ENCODE measurements around the gene SLC19A3.

DNA sequence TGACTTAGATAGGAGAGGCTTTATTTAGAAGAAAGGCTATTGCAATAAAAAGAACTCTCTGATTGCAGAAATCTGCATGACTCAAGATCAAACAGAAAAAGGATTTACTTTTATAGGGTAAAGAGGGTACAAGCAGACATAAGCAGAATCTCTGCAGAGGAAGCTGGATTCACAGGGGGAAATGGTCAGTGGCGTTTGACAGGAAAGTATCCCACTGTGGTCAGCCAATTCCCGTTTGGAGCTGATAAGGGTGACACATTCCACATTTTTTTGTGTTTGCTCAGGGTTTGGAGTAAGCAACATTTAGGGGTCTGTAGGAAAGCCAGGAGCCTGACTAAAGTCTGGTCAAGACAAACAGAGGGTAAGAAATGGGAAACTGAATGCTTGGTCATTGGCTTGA lies 75.2 kb downstream of the SLC19A3 start:
- TF ChIP-seq TAF1 (IDR thresholded peaks at IDR 0.05; ENCODE audit: low read depth, low read length) (no peak), POLR2AphosphoS5 (IDR thresholded peaks at IDR 0.05; ENCODE audit: low read depth, low read length) (no peak), POLR2A (IDR thresholded peaks at IDR 0.05; ENCODE audit: low read depth, low read length) (no peak)

Measured in GM12891 (cell line).